Measurements from ENCODE around the gene ATP1A4.
A peak's percentile ranks its signal among the peaks of the same experiment; 100 is the strongest.

The ATP1A4 gene

GRCh38 chr1:160193832-160194736, 42.7 kb downstream of the ATP1A4 start:
- no peaks in the 10 kb centered on the region for H3K4me1 Mint-ChIP-seq
- no peak overlapping the region for H3K27ac Mint-ChIP-seq
- H3K36me3 Mint-ChIP-seq, result no peaks in the 10 kb centered on the region
- no peaks in the 10 kb centered on the region for H3K9me3 Mint-ChIP-seq
- no peak for ATAC-seq
- no peaks in the 10 kb centered on the region for H3K27me3 Mint-ChIP-seq
- no peak overlapping the region for H3K4me3 Mint-ChIP-seq

GRCh38 chr1:160194737-160195059, 43.3 kb downstream of the ATP1A4 start:
- Mint-ChIP-seq H3K4me1 (no peaks in the 10 kb centered on the region), H3K36me3 (no peaks in the 10 kb centered on the region), H3K4me3 (no peak overlapping the region), H3K27me3 (no peaks in the 10 kb centered on the region), H3K27ac (no peak overlapping the region), H3K9me3 (no peaks in the 10 kb centered on the region)
- ATAC-seq, result no peak

GRCh38 chr1:160196143-160196542, 44.7 kb downstream of the ATP1A4 start:
- no peak overlapping the region for H3K4me3 Mint-ChIP-seq
- H3K27me3 Mint-ChIP-seq, result no peaks in the 10 kb centered on the region
- ATAC-seq, result no peak
- H3K36me3 Mint-ChIP-seq, result no peaks in the 10 kb centered on the region
- no peak overlapping the region for H3K27ac Mint-ChIP-seq
- H3K9me3 Mint-ChIP-seq, result no peaks in the 10 kb centered on the region
- peaks cover 8% of the 10 kb centered on the region for H3K4me1 Mint-ChIP-seq

- Mint-ChIP-seq H3K4me3 (no peak overlapping the region), H3K4me1 (peaks cover 8% of the 10 kb centered on the region), H3K27ac (no peak overlapping the region), H3K9me3 (no peaks in the 10 kb centered on the region), H3K27me3 (no peaks in the 10 kb centered on the region), H3K36me3 (no peaks in the 10 kb centered on the region)
- no peak for ATAC-seq
These were observed 45.8 kb downstream of the ATP1A4 start for GRCh38 chr1:160197231-160197630.

- no peak overlapping the region for H3K4me3 Mint-ChIP-seq
- H3K9me3 Mint-ChIP-seq, result peaks cover 3% of the 10 kb centered on the region
- ATAC-seq, result no peak
- no peaks in the 10 kb centered on the region for H3K36me3 Mint-ChIP-seq
- peaks cover 28% of the 10 kb centered on the region for H3K4me1 Mint-ChIP-seq
- no peaks in the 10 kb centered on the region for H3K27me3 Mint-ChIP-seq
- H3K27ac Mint-ChIP-seq, result peak overlapping the region; percentile 67
These were observed 49.4 kb downstream of the ATP1A4 start for GRCh38 chr1:160200786-160201185.

- H3K27me3 Mint-ChIP-seq, result no peaks in the 10 kb centered on the region
- H3K4me1 Mint-ChIP-seq, result peaks cover 65% of the 10 kb centered on the region
- peaks cover 28% of the 10 kb centered on the region for H3K36me3 Mint-ChIP-seq
- H3K4me3 Mint-ChIP-seq, result peak overlapping the region; percentile 86
- peak; percentile 86 for ATAC-seq
- peaks cover 3% of the 10 kb centered on the region for H3K9me3 Mint-ChIP-seq
- H3K27ac Mint-ChIP-seq, result peak overlapping the region; percentile 78
These were observed 53.3 kb downstream of the ATP1A4 start for GRCh38 chr1:160204526-160205241.

- no peaks in the 10 kb centered on the region for H3K27me3 Mint-ChIP-seq
- H3K36me3 Mint-ChIP-seq, result peaks cover 33% of the 10 kb centered on the region
- ATAC-seq, result peak; percentile 81
- H3K4me3 Mint-ChIP-seq, result peak within 1 kb of the TSS; percentile 86
- peaks cover 69% of the 10 kb centered on the region for H3K4me1 Mint-ChIP-seq
- peak within 1 kb of the TSS; percentile 78 for H3K27ac Mint-ChIP-seq
- peaks cover 3% of the 10 kb centered on the region for H3K9me3 Mint-ChIP-seq
These were observed 54.0 kb downstream of the ATP1A4 start, which contains the start of gene PEA15 for GRCh38 chr1:160205242-160206035. PEA15 (plus strand) TSS chr1:160205384; CDS start chr1:160211545, 6,161 bp downstream.

GRCh38 chr1:160206036-160206389, 54.6 kb downstream of the ATP1A4 start:
- H3K27me3 Mint-ChIP-seq, result no peaks in the 10 kb centered on the region
- H3K9me3 Mint-ChIP-seq, result peaks cover 3% of the 10 kb centered on the region
- H3K4me1 Mint-ChIP-seq, result peaks cover 67% of the 10 kb centered on the region
- peak overlapping the region; percentile 86 for H3K4me3 Mint-ChIP-seq
- H3K27ac Mint-ChIP-seq, result peak overlapping the region; percentile 78
- H3K36me3 Mint-ChIP-seq, result peaks cover 33% of the 10 kb centered on the region
- peak; percentile 64 for ATAC-seq

- Mint-ChIP-seq H3K4me1 (peaks cover 67% of the 10 kb centered on the region), H3K27ac (peak overlapping the region; percentile 78), H3K27me3 (no peaks in the 10 kb centered on the region), H3K9me3 (peaks cover 3% of the 10 kb centered on the region), H3K36me3 (peaks cover 38% of the 10 kb centered on the region), H3K4me3 (peak overlapping the region; percentile 86)
- ATAC-seq, result no peak
These were observed 55.2 kb downstream of the ATP1A4 start for GRCh38 chr1:160206421-160207117.

GRCh38 chr1:160207118-160207650, 55.8 kb downstream of the ATP1A4 start:
- Mint-ChIP-seq H3K4me1 (peaks cover 69% of the 10 kb centered on the region), H3K27me3 (no peaks in the 10 kb centered on the region), H3K4me3 (peak overlapping the region; percentile 86)

GRCh38 chr1:160207771-160208556, 56.6 kb downstream of the ATP1A4 start:
- H3K9me3 Mint-ChIP-seq, result no peaks in the 10 kb centered on the region
- no peak for ATAC-seq
- H3K4me3 Mint-ChIP-seq, result no peak overlapping the region
- H3K27ac Mint-ChIP-seq, result peak overlapping the region; percentile 78
- H3K36me3 Mint-ChIP-seq, result peaks cover 52% of the 10 kb centered on the region
- peaks cover 64% of the 10 kb centered on the region for H3K4me1 Mint-ChIP-seq
- no peaks in the 10 kb centered on the region for H3K27me3 Mint-ChIP-seq

More at GRCh38 chr1:160207118-160207650, 55.8 kb downstream of the ATP1A4 start:
- H3K27ac Mint-ChIP-seq, result peak overlapping the region; percentile 78
- peaks cover 3% of the 10 kb centered on the region for H3K9me3 Mint-ChIP-seq
- no peak for ATAC-seq
- peaks cover 44% of the 10 kb centered on the region for H3K36me3 Mint-ChIP-seq

- Mint-ChIP-seq H3K9me3 (no peaks in the 10 kb centered on the region), H3K4me3 (no peak overlapping the region), H3K36me3 (peaks cover 57% of the 10 kb centered on the region), H3K27me3 (no peaks in the 10 kb centered on the region), H3K27ac (peak overlapping the region; percentile 78), H3K4me1 (peaks cover 64% of the 10 kb centered on the region)
- no peak for ATAC-seq
These were observed 57.3 kb downstream of the ATP1A4 start for GRCh38 chr1:160208557-160209320.

- Mint-ChIP-seq H3K4me3 (no peak overlapping the region), H3K9me3 (no peaks in the 10 kb centered on the region), H3K36me3 (peaks cover 63% of the 10 kb centered on the region), H3K27ac (peak overlapping the region; percentile 78), H3K27me3 (no peaks in the 10 kb centered on the region), H3K4me1 (peaks cover 56% of the 10 kb centered on the region)
- no peak for ATAC-seq
These were observed 58.1 kb downstream of the ATP1A4 start for GRCh38 chr1:160209321-160210046.
